ENCODE measurements around the gene KRTAP3-3.

KRTAP3-3 gene

DNA sequence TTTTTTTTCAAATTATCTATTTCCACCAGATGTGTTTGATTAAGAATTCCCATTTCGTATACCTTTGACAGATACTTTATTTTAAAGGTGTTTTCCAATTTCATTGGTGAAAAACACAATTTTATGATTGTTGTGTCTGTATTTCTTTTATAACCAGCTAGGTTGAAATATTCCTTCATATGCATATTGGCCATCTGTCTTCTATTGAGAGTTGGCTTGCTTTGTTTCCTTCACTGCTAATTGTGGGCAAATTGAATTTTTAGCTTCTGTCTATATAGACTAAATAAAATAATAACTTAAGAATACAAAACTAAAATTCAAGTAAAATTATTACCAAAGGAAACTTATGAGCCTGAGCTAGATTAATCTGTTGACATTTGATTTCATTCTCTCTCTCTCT lies 1.2 kb upstream of the KRTAP3-3 start (continued):
- TF ChIP-seq GLIS3 (CRISPR knock-in tag; IDR thresholded peaks at IDR 0.05) (no peak), CREB5 (CRISPR knock-in tag; IDR thresholded peaks at IDR 0.05; ENCODE audit: low read depth) (no peak), ISL1 (CRISPR knock-in tag; IDR thresholded peaks at IDR 0.05) (no peak), ZNF565 (CRISPR knock-in tag; conservative IDR thresholded peaks at IDR 0.05; ENCODE audit: low read depth) (no peak), ZNF8 (CRISPR knock-in tag; IDR thresholded peaks at IDR 0.05) (no peak)

DNA sequence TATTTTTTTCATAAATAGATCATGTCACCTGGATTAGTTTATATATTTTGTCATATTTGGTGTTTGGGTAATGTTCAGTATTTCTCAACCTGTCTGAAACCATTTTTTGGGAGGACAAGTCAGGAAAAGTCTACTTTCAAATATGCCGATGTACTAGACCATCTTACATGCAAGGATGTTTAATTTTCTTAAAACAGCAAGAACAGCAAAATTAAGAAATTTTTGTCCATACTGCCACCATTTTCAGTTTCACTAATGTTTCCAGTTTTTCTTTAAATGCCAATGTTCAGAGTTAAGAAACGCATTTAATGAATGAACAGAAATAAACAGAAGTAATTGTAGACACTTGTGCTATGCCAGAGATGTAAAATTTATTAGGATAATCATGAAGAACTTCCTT lies 880 bp downstream of the KRTAP3-3 start:
- TF ChIP-seq ZNF70 (CRISPR knock-in tag; IDR thresholded peaks at IDR 0.05), result no peak
- ATAC-seq, result no peak

GRCh38 chr17:40992666-40993065 lies 1.3 kb downstream of the KRTAP3-3 start:
- no peak for ATAC-seq
- no peak for TF ChIP-seq BACH2 (CRISPR knock-in tag; IDR thresholded peaks at IDR 0.05; ENCODE audit: borderline replicate concordance)
- TF ChIP-seq SNAI2 (CRISPR knock-in tag; IDR thresholded peaks at IDR 0.05), result no peak
- TF ChIP-seq OSR1 (CRISPR knock-in tag; IDR thresholded peaks at IDR 0.05), result no peak

DNA sequence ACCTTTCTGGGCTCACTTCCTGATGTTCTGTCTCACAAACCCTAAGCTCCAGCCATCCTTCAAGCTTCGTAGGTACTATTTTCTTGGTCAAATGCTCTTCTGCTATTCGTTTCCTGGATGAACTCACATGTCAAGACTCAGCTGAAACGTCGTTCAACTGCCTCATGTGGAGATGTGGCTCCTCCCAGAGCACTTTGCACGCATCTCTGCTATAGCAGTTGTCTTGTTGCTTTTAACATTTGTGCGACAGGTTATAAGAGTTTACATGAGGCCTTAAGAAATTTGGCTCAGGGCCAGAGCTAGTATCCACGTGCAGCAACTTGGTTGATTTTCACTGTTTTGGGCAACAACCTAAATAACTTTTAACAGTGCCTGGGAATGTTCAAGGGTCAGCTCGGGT lies 7.0 kb downstream of the KRTAP3-3 start:
- no peak for ATAC-seq
- TF ChIP-seq ZNF8 (CRISPR knock-in tag; IDR thresholded peaks at IDR 0.05), result no peak
- no peak for TF ChIP-seq CSDC2 (CRISPR knock-in tag; IDR thresholded peaks at IDR 0.05)
- no peak for TF ChIP-seq TCF4 (CRISPR knock-in tag; IDR thresholded peaks at IDR 0.05; ENCODE audit: borderline replicate concordance)
- TF ChIP-seq ZNF70 (CRISPR knock-in tag; IDR thresholded peaks at IDR 0.05), result no peak
- no peak for TF ChIP-seq BACH2 (CRISPR knock-in tag; IDR thresholded peaks at IDR 0.05; ENCODE audit: borderline replicate concordance)
- TF ChIP-seq GLIS3 (CRISPR knock-in tag; IDR thresholded peaks at IDR 0.05), result no peak
- TF ChIP-seq ZC3H10 (CRISPR knock-in tag; IDR thresholded peaks at IDR 0.05), result no peak
- TF ChIP-seq ZFP30 (CRISPR knock-in tag; IDR thresholded peaks at IDR 0.05), result no peak

DNA sequence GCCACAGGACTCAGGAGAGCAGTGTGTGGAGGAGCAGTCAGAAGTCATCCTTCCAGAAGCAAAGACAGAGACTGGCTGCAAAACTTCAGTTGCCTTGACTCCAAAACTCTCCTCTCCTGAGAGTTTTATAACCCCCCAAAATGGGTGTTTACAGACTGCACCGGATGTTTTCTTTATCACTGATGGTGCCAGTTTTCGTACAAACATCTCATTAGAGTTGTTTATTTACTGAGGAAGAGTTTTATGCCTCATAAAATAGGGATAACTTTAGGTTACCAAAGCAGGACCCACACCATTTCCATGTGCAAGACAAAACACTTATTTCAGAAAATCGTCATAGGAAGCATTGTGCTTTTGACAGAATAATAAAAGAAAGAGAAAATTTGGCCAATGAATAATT lies 9.7 kb downstream of the KRTAP3-3 start, which contains the start of gene KRT40:
KRT40 (minus strand) TSS at position 101 of the 400 bp plus-strand sequence; CDS start at position 48, 53 bp downstream.
- no peak for TF ChIP-seq SNAI2 (CRISPR knock-in tag; IDR thresholded peaks at IDR 0.05)
- TF ChIP-seq TOX (CRISPR knock-in tag; IDR thresholded peaks at IDR 0.05; ENCODE audit: borderline replicate concordance), result no peak
- no peak for ATAC-seq

DNA sequence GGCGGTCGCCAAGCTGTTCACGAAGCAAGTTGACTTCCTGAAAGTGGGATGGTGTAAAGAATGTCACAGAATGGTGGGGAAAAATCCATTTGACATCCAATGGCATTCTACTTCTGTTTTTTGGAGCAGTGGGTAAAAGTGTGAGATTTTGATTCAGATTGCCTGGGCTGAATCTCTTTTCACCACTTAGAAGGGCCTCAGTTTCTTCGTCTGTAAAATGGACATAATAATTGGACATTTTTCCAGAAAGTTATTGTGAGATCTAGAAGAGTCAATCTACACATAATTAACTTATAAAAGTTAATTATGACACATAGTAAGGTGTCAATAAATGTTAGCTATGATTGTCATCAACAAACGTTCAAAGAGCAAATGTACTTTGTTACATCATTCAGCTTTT lies 12.8 kb downstream of the KRTAP3-3 start:
- TF ChIP-seq TCF4 (CRISPR knock-in tag; IDR thresholded peaks at IDR 0.05; ENCODE audit: borderline replicate concordance) (no peak), ESRRG (CRISPR knock-in tag; IDR thresholded peaks at IDR 0.05) (no peak), ZNF565 (CRISPR knock-in tag; conservative IDR thresholded peaks at IDR 0.05; ENCODE audit: low read depth) (no peak), GLIS3 (CRISPR knock-in tag; IDR thresholded peaks at IDR 0.05) (no peak), ZC3H10 (CRISPR knock-in tag; IDR thresholded peaks at IDR 0.05) (no peak), PPARA (CRISPR knock-in tag; IDR thresholded peaks at IDR 0.05; ENCODE audit: borderline replicate concordance) (no peak), TOX (CRISPR knock-in tag; IDR thresholded peaks at IDR 0.05; ENCODE audit: borderline replicate concordance) (no peak), ZFP30 (CRISPR knock-in tag; IDR thresholded peaks at IDR 0.05) (no peak), CSDC2 (CRISPR knock-in tag; IDR thresholded peaks at IDR 0.05) (no peak), RARB (CRISPR knock-in tag; IDR thresholded peaks at IDR 0.05) (no peak), ZNF8 (CRISPR knock-in tag; IDR thresholded peaks at IDR 0.05) (no peak), OSR1 (CRISPR knock-in tag; IDR thresholded peaks at IDR 0.05) (no peak), BACH2 (CRISPR knock-in tag; IDR thresholded peaks at IDR 0.05; ENCODE audit: borderline replicate concordance) (no peak), CREB5 (CRISPR knock-in tag; IDR thresholded peaks at IDR 0.05; ENCODE audit: low read depth) (no peak)
- TF ChIP-seq, protein P1, sequence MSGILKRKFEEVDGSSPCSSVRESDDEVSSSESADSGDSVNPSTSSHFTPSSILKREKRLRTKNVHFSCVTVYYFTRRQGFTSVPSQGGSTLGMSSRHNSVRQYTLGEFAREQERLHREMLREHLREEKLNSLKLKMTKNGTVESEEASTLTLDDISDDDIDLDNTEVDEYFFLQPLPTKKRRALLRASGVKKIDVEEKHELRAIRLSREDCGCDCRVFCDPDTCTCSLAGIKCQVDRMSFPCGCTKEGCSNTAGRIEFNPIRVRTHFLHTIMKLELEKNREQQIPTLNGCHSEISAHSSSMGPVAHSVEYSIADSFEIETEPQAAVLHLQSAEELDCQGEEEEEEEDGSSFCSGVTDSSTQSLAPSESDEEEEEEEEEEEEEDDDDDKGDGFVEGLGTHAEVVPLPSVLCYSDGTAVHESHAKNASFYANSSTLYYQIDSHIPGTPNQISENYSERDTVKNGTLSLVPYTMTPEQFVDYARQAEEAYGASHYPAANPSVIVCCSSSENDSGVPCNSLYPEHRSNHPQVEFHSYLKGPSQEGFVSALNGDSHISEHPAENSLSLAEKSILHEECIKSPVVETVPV (CRISPR knock-in tag; IDR thresholded peaks at IDR 0.05), result no peak
- TF ChIP-seq, protein P2, sequence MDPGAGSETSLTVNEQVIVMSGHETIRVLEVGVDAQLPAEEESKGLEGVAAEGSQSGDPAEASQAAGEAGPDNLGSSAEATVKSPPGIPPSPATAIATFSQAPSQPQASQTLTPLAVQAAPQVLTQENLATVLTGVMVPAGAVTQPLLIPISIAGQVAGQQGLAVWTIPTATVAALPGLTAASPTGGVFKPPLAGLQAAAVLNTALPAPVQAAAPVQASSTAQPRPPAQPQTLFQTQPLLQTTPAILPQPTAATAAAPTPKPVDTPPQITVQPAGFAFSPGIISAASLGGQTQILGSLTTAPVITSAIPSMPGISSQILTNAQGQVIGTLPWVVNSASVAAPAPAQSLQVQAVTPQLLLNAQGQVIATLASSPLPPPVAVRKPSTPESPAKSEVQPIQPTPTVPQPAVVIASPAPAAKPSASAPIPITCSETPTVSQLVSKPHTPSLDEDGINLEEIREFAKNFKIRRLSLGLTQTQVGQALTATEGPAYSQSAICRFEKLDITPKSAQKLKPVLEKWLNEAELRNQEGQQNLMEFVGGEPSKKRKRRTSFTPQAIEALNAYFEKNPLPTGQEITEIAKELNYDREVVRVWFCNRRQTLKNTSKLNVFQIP (CRISPR knock-in tag; IDR thresholded peaks at IDR 0.05; ENCODE audit: borderline replicate concordance, low read depth), result no peak

More for the DNA sequence above, 12.8 kb downstream of the KRTAP3-3 start:
- no peak for ATAC-seq
